ENCODE data around the gene TMEM238. TPM values are rescaled to one million over a fixed set of nuclear protein-coding genes. Genes with fewer than 3 reads are reported as not detected.
A peak's percentile ranks its signal among the peaks of the same experiment; 100 is the strongest.

TMEM238 gene
- total RNA-seq, 1 experiment from 2014 or later = 7.4 TPM

- no peak for TF ChIP-seq SIN3A (IDR thresholded peaks at IDR 0.05; ENCODE audit: borderline replicate concordance, insufficient read depth, low read depth, low read length)
- TF ChIP-seq TCF7L2 (IDR thresholded peaks at IDR 0.05; ENCODE audit: low read depth, low read length) = no peak
- no peak for TF ChIP-seq CTCF (IDR thresholded peaks at IDR 0.05)
- TF ChIP-seq REST (IDR thresholded peaks at IDR 0.05; ENCODE audit: insufficient read depth in 1 of 2, low read depth in 2 of 2, low read length in 1 of 2) = no peak
- no peak for DNase-seq (ENCODE audit: low read depth, low spot score)
- H3K9me3 ChIP-seq (ENCODE audit: control insufficient read depth, insufficient read depth, low read depth, low read length) = peaks cover 6% of the 10 kb centered on the region; the same call in 1 of the 2 replicates
- peak overlapping the region; percentile 100 for H3K27ac ChIP-seq (ENCODE audit: low read length)
- CTCF ChIA-PET = no interaction called here
- peaks cover 35% of the 10 kb centered on the region for H3K4me1 ChIP-seq (ENCODE audit: control insufficient read depth, insufficient read depth, low read length)
- H3K36me3 ChIP-seq (ENCODE audit: control insufficient read depth, insufficient read depth, low read length) = peaks cover 32% of the 10 kb centered on the region
- no peaks in the 10 kb centered on the region for H3K27me3 ChIP-seq (ENCODE audit: control insufficient read depth, insufficient read depth, low read length)
- no peak for ATAC-seq
- intact Hi-C loops (cut with micrococcal nuclease; ENCODE audit: unreplicated experiment) = no loop called here
- POLR2A ChIA-PET = interaction anchor here (0.7 kb wide), 1 partner anchor 841 kb away, joined by 3 read pairs; no protein-coding TSS in a partner anchor
- peak overlapping the region; percentile 85 to 88 for H3K4me3 ChIP-seq (ENCODE audit: low read depth in 2 of 2, low read length in 2 of 2)
- BruUV-seq (replicated peaks) = TSS peak; percentile 90
- in situ Hi-C loops (cut with HindIII; ENCODE audit: low pct_unique_long_range_greater_than_20kb, low sequenced_read_pairs) = no loop called here
These were observed 22.2 kb upstream of the TMEM238 start for GRCh38 chr19:55406091-55406825.

- POLR2A ChIA-PET = interaction anchor here (0.7 kb wide), 1 partner anchor 842 kb away, joined by 3 read pairs; no protein-coding TSS in a partner anchor
- CTCF ChIA-PET = no interaction called here
- intact Hi-C loops (cut with micrococcal nuclease; ENCODE audit: unreplicated experiment) = no loop called here
These were observed 21.5 kb upstream of the TMEM238 start for GRCh38 chr19:55405638-55406037.

More at GRCh38 chr19:55405638-55406037, 21.5 kb upstream of the TMEM238 start:
- peaks cover 6% of the 10 kb centered on the region; the same call in 1 of the 2 replicates for H3K9me3 ChIP-seq (ENCODE audit: control insufficient read depth, insufficient read depth, low read depth, low read length)
- H3K36me3 ChIP-seq (ENCODE audit: control insufficient read depth, insufficient read depth, low read length) = peaks cover 32% of the 10 kb centered on the region
- peak overlapping the region; percentile 100 for H3K27ac ChIP-seq (ENCODE audit: low read length)
- BruUV-seq (replicated peaks) = no TSS peak
- H3K27me3 ChIP-seq (ENCODE audit: control insufficient read depth, insufficient read depth, low read length) = no peaks in the 10 kb centered on the region
- ATAC-seq = no peak
- H3K4me3 ChIP-seq (ENCODE audit: low read depth in 2 of 2, low read length in 2 of 2) = peak overlapping the region; percentile 85 to 88
- peaks cover 35% of the 10 kb centered on the region for H3K4me1 ChIP-seq (ENCODE audit: control insufficient read depth, insufficient read depth, low read length)
- TF ChIP-seq POLR2AphosphoS5 (IDR thresholded peaks at IDR 0.05; ENCODE audit: low read depth, low read length) = no peak
- no peak for TF ChIP-seq REST (IDR thresholded peaks at IDR 0.05; ENCODE audit: insufficient read depth in 1 of 2, low read depth in 2 of 2, low read length in 1 of 2)
- TF ChIP-seq CTCF (IDR thresholded peaks at IDR 0.05) = no peak
- no peak for TF ChIP-seq SIN3A (IDR thresholded peaks at IDR 0.05; ENCODE audit: borderline replicate concordance, insufficient read depth, low read depth, low read length)
- no peak for TF ChIP-seq TCF7L2 (IDR thresholded peaks at IDR 0.05; ENCODE audit: low read depth, low read length)
- DNase-seq (ENCODE audit: low read depth, low spot score) = no peak
- in situ Hi-C loops (cut with HindIII; ENCODE audit: low pct_unique_long_range_greater_than_20kb, low sequenced_read_pairs) = no loop called here
